Activated naive CD4-positive, alpha-beta T cell treated with anti-CD3 and anti-CD28 coated beads, Interleukin-2, amount 10 ng/mL, durations not matched to agents 7 days and 5 days (primary cell): ENCODE results near the gene DNAJC1.

Experiments used
- CTCF ChIA-PET: fragments of 350-600 bp; sonication (Branson Sonifier 250); formaldehyde crosslinking; loops from one replicate; lab custom pipeline; 2021; ENCODE audit warnings: antibody characterized with exemption; lab: Charles Lee
- DNase-seq: peaks from one replicate; pipeline ENCODE4 v3.0.0-alpha.2; 2020
- H3K27ac Mint-ChIP-seq: one replicate; pipeline ENCODE4 v1.8.0; 2021; ENCODE audit warnings: mild to moderate bottlenecking, moderate library complexity, mixed read lengths
- H3K27me3 Mint-ChIP-seq: one replicate; pipeline ENCODE4 v1.8.0; 2021; ENCODE audit warnings: mild to moderate bottlenecking, mixed read lengths
- H3K36me3 Mint-ChIP-seq: one replicate; pipeline ENCODE4 v1.8.0; 2021; ENCODE audit warnings: mixed read lengths
- H3K4me1 Mint-ChIP-seq: one replicate; pipeline ENCODE4 v1.8.0; 2021; ENCODE audit warnings: mixed read lengths
- H3K4me3 Mint-ChIP-seq: one replicate; pipeline ENCODE4 v1.8.0; 2021; ENCODE audit warnings: mild to moderate bottlenecking, moderate library complexity, mixed read lengths
- H3K9me3 Mint-ChIP-seq: one replicate; pipeline ENCODE4 v1.8.0; 2021; ENCODE audit warnings: mixed read lengths

The DNAJC1 gene

GRCh38 chr10:21715531-21716195 is 287.9 kb downstream of the DNAJC1 start:
- CTCF ChIA-PET = no interaction called here
- H3K4me1 Mint-ChIP-seq = peaks cover 8% of the 10 kb centered on the region
- no peak overlapping the region for H3K27ac Mint-ChIP-seq
- H3K4me3 Mint-ChIP-seq = no peak overlapping the region
- H3K36me3 Mint-ChIP-seq = peaks cover 36% of the 10 kb centered on the region
- H3K9me3 Mint-ChIP-seq = no peaks in the 10 kb centered on the region
- no peak for DNase-seq
- no peaks in the 10 kb centered on the region for H3K27me3 Mint-ChIP-seq

DNA sequence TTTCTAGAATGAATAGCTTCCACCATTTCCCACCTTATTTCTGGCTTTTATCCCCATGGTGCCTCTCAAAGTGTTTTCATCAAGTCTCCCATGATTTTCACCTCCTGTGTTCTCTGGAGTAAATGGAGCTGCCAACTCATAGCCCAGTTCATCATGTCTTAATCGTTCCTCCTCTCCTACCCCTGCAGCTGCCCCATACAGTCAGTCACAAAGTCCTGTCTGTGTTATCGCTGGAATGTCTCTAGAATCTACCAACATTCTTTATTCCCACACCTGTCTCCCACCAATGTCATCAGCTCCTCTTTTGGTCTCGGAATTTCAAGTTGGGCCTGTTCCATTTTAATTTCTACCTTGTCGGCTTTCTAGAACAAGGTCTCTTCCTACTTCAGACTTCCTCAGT is 290.6 kb downstream of the DNAJC1 start:
- Mint-ChIP-seq H3K4me3 (no peak overlapping the region), H3K9me3 (no peaks in the 10 kb centered on the region), H3K36me3 (peaks cover 45% of the 10 kb centered on the region), H3K27me3 (no peaks in the 10 kb centered on the region), H3K27ac (no peak overlapping the region), H3K4me1 (peaks cover 14% of the 10 kb centered on the region)
- CTCF ChIA-PET = interaction anchor here (1.4 kb wide), 1 partner anchor 20 kb away, joined by 3 read pairs; no protein-coding TSS in a partner anchor
- DNase-seq = no peak

DNA sequence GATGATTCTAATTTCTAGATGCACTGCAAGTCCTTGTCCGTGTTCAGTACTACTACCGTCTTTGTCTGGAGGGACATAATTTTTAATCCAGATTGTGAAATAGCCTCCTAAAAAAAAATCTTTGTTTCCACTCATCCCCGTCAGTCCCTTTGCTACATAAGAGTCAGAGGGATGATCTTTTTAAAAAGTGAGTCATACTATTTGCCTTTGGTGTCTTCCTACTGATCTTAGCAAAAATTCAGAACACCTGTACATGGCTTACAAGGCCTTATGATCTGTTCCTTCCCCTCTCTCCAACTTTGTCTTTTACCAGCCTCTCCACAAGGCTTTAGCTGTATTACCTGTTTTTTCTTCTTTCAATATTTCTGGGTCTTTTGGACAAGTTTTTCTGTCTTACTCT is 296.0 kb downstream of the DNAJC1 start:
- Mint-ChIP-seq H3K27me3 (no peaks in the 10 kb centered on the region), H3K4me1 (peaks cover 41% of the 10 kb centered on the region), H3K36me3 (peaks cover 49% of the 10 kb centered on the region), H3K4me3 (no peak overlapping the region), H3K9me3 (no peaks in the 10 kb centered on the region), H3K27ac (no peak overlapping the region)
- CTCF ChIA-PET = interaction anchor here (0.7 kb wide), 1 partner anchor 201 kb away, joined by 3 read pairs; no protein-coding TSS in a partner anchor
- no peak for DNase-seq
